ENCODE measurements around the gene C16orf54. TPM values are rescaled to one million over a fixed set of nuclear protein-coding genes. Genes with fewer than 3 reads are reported as not detected.

The C16orf54 gene
- total RNA-seq, 1 experiment from 2014 or later, result not detected

GRCh38 chr16:29775742-29776408, 30.1 kb upstream of the C16orf54 start:
- Mint-ChIP-seq H3K9me3 (no peaks in the 10 kb centered on the region), H3K4me1 (peaks cover 16 to 19% of the 10 kb centered on the region in 2 experiments), H3K36me3 (ENCODE audit: insufficient read depth in 1 of 3, low read depth in 3 of 3) (no peaks in the 10 kb centered on the region), H3K4me3 (no peak overlapping the region), H3K27me3 (ENCODE audit: low read depth) (peaks cover 31% of the 10 kb centered on the region), H3K27ac (no peak overlapping the region)
- H3K79me2 ChIP-seq (ENCODE audit: insufficient read depth, low read length), result no peaks in the 10 kb centered on the region
- no peak overlapping the region for H3K4ac ChIP-seq (ENCODE audit: low read depth, low read length)
- no peak overlapping the region for H2BK15ac ChIP-seq (ENCODE audit: low read depth, low read length)
- no peak overlapping the region for H4K91ac ChIP-seq (ENCODE audit: insufficient read length, low read depth, low read length)
- no peak overlapping the region for H3K27ac ChIP-seq (ENCODE audit: insufficient read length, low read depth, low read length)
- H3K14ac ChIP-seq (ENCODE audit: insufficient read depth, low read length), result no peak overlapping the region
- no peak overlapping the region for H3K18ac ChIP-seq (ENCODE audit: insufficient read length, low read depth, low read length)
- no peak overlapping the region for H3T11ph ChIP-seq (ENCODE audit: low read length)
- H2AK5ac ChIP-seq (ENCODE audit: insufficient read length, low read length), result no peak overlapping the region
- no peaks in the 10 kb centered on the region for H4K20me1 ChIP-seq (ENCODE audit: control insufficient read depth, insufficient read depth, insufficient read length)
- H2AFZ ChIP-seq (ENCODE audit: low read length), result no peak overlapping the region
- H3K23me2 ChIP-seq (ENCODE audit: insufficient read length, low read depth, low read length, poor library complexity, severe bottlenecking), result no peaks in the 10 kb centered on the region
- no peak overlapping the region for H2BK120ac ChIP-seq (ENCODE audit: low read depth, low read length, poor library complexity, severe bottlenecking)
- H3K79me1 ChIP-seq (ENCODE audit: insufficient read depth, low read depth, low read length, poor library complexity, severe bottlenecking), result no peaks in the 10 kb centered on the region
- no peak overlapping the region for H4K8ac ChIP-seq (replicated peaks; ENCODE audit: insufficient read length, low read depth, low read length)
- no peaks in the 10 kb centered on the region for H3K4me1 ChIP-seq (ENCODE audit: insufficient read depth, low read length)
- no CpG with 5 or more reads among the region's 4 CpGs for WGBS (ENCODE audit: extremely low coverage, insufficient read length, low lambda C conversion rate)
- no peak overlapping the region for H3K4me2 ChIP-seq (ENCODE audit: insufficient read depth, insufficient read length, low read length)
- no peak overlapping the region for H2BK20ac ChIP-seq (ENCODE audit: low read depth, low read length, poor library complexity, severe bottlenecking)
- H3K56ac ChIP-seq (ENCODE audit: insufficient read length, low read depth, low read length), result no peak overlapping the region
- DNase-seq, result no peak
- no peak for TF ChIP-seq CTCF (conservative IDR thresholded peaks at IDR 0.05)
- no peak overlapping the region for H4K5ac ChIP-seq (ENCODE audit: insufficient read length, low read depth, low read length)
- no peak overlapping the region for H2BK12ac ChIP-seq (ENCODE audit: insufficient read length, low read depth, low read length)
- H3K9ac ChIP-seq (ENCODE audit: extremely low read depth, insufficient read length, low read length), result no peak overlapping the region
- H3K9me3 ChIP-seq (ENCODE audit: control insufficient read depth, low read depth, low read length), result no peaks in the 10 kb centered on the region
- H2BK5ac ChIP-seq (ENCODE audit: insufficient read length, low read length), result no peak overlapping the region
- no peaks in the 10 kb centered on the region; the same call in 1 of the 2 replicates for H3K27me3 ChIP-seq (ENCODE audit: insufficient read depth, low read length)
- H3K23ac ChIP-seq (ENCODE audit: insufficient read length, low read depth, low read length), result no peak overlapping the region

All from H9 (cell line).